ENCODE measurements around the gene KLRD1. TPM values are rescaled to one million over a fixed set of nuclear protein-coding genes. Genes with fewer than 3 reads are reported as not detected.
"Not testable (repeated sequence)": the region's sequence is repeated elsewhere in the genome, so short reads cannot be mapped to it uniquely, and the experiment has no call there.

Gene KLRD1
- total RNA-seq, 1 experiment from 2014 or later, result not detected

DNA sequence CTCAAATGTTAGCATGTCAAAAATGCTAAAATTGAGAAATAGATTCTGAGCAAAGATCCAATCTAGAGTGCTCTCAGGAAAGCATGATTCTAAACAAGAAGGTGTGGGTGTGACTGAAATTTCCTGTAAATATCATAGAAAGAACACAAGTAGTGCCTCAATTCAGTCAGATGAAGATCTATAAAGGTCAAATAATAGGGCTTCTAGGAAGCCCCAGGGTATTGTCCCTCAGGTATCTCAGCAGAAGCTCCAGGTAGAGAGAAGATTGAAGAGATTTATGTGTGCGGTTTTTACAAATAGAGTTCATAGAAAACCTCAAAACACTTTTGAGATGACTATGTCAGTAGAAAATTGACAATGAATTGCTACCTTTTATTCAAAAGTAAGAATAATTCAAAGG, 13.0 kb downstream of the KLRD1 start:
- H4K20me1 ChIP-seq (ENCODE audit: low read length), result no peaks in the 10 kb centered on the region
- BruUV-seq (replicated peaks), result no TSS peak
- intact Hi-C loops (cut with micrococcal nuclease), result no loop called here

DNA sequence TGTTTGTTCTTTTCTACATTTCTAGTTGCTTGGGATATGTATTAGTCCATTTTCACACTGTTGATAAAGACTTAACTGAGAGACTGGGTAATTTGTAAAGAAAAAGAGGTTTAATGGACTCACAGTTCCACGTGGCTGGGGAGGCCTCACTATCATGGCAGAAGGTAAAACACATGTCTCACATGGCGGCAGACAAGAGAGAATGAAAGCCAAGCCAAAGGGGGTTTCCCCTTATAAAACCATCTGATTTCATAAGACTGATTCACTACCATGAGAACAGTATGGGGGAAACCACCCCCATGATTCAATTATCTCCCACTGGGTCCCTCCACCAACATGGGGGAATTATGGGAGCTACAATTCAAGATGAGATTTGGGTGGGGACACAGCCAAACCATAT, 21.0 kb downstream of the KLRD1 start:
- ATAC-seq; H3K4me2 ChIP-seq (ENCODE audit: low read length); H3K79me2 ChIP-seq (ENCODE audit: low read length); CTCF ChIA-PET; H3K9ac ChIP-seq (ENCODE audit: low read length); H2AFZ ChIP-seq (ENCODE audit: low read length); H3F3A ChIP-seq (ENCODE audit: low read length, unreplicated experiment); H3K4me3 ChIP-seq (ENCODE audit: low read length); DNase-seq; H3K36me3 ChIP-seq (ENCODE audit: low read depth, low read length); POLR2A ChIA-PET (ENCODE audit: unreplicated experiment); H3K9me3 ChIP-seq (ENCODE audit: low read length); intact Hi-C loops (cut with micrococcal nuclease); H3K4me1 ChIP-seq (ENCODE audit: insufficient read depth, low read length); H4K20me1 ChIP-seq (ENCODE audit: low read length); BruUV-seq (replicated peaks); H3K27me3 ChIP-seq (ENCODE audit: low read length); H3K9me2 ChIP-seq (replicated peaks; ENCODE audit: low read length); H3K27ac ChIP-seq (ENCODE audit: low read length): not testable (repeated sequence)

More for the DNA sequence above, 13.0 kb downstream of the KLRD1 start:
- Histone ChIP-seq H3K9me3 (ENCODE audit: low read length) (no peaks in the 10 kb centered on the region), H3K4me2 (ENCODE audit: low read length) (no peak overlapping the region), H3K36me3 (ENCODE audit: low read depth, low read length) (no peaks in the 10 kb centered on the region), H3K9me2 (replicated peaks; ENCODE audit: low read length) (no peaks in the 10 kb centered on the region), H3F3A (ENCODE audit: low read length, unreplicated experiment) (no peaks in the 10 kb centered on the region), H3K4me1 (ENCODE audit: insufficient read depth, low read length) (no peaks in the 10 kb centered on the region), H3K27ac (ENCODE audit: low read length) (no peak overlapping the region), H2AFZ (ENCODE audit: low read length) (no peak overlapping the region), H3K79me2 (ENCODE audit: low read length) (no peaks in the 10 kb centered on the region), H3K27me3 (ENCODE audit: low read length) (no peaks in the 10 kb centered on the region), H3K9ac (ENCODE audit: low read length) (no peak overlapping the region), H3K4me3 (ENCODE audit: low read length) (no peak overlapping the region)
- ATAC-seq, result no peak
- TF ChIP-seq, protein P1, sequence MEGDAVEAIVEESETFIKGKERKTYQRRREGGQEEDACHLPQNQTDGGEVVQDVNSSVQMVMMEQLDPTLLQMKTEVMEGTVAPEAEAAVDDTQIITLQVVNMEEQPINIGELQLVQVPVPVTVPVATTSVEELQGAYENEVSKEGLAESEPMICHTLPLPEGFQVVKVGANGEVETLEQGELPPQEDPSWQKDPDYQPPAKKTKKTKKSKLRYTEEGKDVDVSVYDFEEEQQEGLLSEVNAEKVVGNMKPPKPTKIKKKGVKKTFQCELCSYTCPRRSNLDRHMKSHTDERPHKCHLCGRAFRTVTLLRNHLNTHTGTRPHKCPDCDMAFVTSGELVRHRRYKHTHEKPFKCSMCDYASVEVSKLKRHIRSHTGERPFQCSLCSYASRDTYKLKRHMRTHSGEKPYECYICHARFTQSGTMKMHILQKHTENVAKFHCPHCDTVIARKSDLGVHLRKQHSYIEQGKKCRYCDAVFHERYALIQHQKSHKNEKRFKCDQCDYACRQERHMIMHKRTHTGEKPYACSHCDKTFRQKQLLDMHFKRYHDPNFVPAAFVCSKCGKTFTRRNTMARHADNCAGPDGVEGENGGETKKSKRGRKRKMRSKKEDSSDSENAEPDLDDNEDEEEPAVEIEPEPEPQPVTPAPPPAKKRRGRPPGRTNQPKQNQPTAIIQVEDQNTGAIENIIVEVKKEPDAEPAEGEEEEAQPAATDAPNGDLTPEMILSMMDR (conservative IDR thresholded peaks at IDR 0.05; ENCODE audit: low read depth, low read length), result no peak
- TF ChIP-seq EZH2 (IDR thresholded peaks at IDR 0.05; ENCODE audit: low read length, unreplicated experiment) (no peak), EZH2phosphoT487 (IDR thresholded peaks at IDR 0.05; ENCODE audit: borderline replicate concordance, low read length) (no peak)
- POLR2A ChIA-PET (ENCODE audit: unreplicated experiment), result no interaction called here
- CTCF ChIA-PET, result no interaction called here
- no peak for DNase-seq

DNA sequence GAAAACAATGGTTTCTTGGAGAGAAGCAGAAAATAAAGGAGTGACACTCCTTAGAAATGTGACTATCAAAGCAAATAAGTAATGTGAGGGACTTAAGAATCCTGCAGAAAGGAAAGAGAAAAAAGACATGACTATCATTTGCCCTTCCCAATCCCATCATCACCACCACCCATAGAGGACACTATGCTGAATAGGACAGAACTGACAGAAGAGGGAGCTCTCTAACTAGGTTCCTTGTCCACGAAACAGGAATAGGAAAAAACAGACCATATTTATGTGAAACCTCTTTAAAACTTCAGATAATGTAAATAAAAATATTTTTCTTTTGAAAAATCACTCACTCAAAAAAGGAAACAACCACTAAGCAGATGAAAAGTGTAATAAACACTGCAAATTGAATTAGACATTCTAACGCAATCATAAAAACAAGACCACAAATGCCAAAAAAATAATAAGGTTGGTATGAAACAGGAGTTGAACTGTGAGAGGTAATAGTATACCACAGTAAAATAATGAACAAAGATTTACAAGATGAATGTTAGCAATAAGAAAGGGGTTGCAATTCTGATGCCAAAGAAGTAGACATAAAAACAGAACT, 24.1 kb downstream of the KLRD1 start:
- Histone ChIP-seq H3K4me2 (ENCODE audit: low read length) (peak overlapping the region; percentile 21; the same call in 1 of the 2 replicates), H3K9me3 (ENCODE audit: low read length) (no peaks in the 10 kb centered on the region), H3K4me1 (ENCODE audit: insufficient read depth, low read length) (0 out of 2 replicates have a peak, but pooled peaks cover 2% of the 10 kb centered on the region), H3K9me2 (replicated peaks; ENCODE audit: low read length) (no peaks in the 10 kb centered on the region), H3K27ac (ENCODE audit: low read length) (no peak overlapping the region), H3F3A (ENCODE audit: low read length, unreplicated experiment) (no peaks in the 10 kb centered on the region), H3K27me3 (ENCODE audit: low read length) (no peaks in the 10 kb centered on the region), H3K79me2 (ENCODE audit: low read length) (no peaks in the 10 kb centered on the region), H2AFZ (ENCODE audit: low read length) (0 out of 2 replicates have a peak overlapping the region, but pooled peaks have one; percentile 58), H3K36me3 (ENCODE audit: low read depth, low read length) (no peaks in the 10 kb centered on the region), H3K9ac (ENCODE audit: low read length) (no peak overlapping the region), H4K20me1 (ENCODE audit: low read length) (no peaks in the 10 kb centered on the region), H3K4me3 (ENCODE audit: low read length) (no peak overlapping the region)
- ATAC-seq, result peak; percentile 81
- peak; percentile 67 for DNase-seq
- CTCF ChIA-PET, result interaction anchor here (1.0 kb wide), 1 partner anchor 33 kb away, joined by 3 read pairs; no protein-coding TSS in a partner anchor
- BruUV-seq (replicated peaks), result no TSS peak
- intact Hi-C loops (cut with micrococcal nuclease), result loop anchor here (1.0 to 5.0 kb wide), 5 partner anchors 33 to 343 kb away; partner anchors contain the start of gene STYK1
- POLR2A ChIA-PET (ENCODE audit: unreplicated experiment), result no interaction called here
- TF ChIP-seq, protein P1 (conservative IDR thresholded peaks at IDR 0.05; ENCODE audit: low read depth, low read length), result peak; percentile 83
- TF ChIP-seq EZH2 (IDR thresholded peaks at IDR 0.05; ENCODE audit: low read length, unreplicated experiment), result no peak

DNA sequence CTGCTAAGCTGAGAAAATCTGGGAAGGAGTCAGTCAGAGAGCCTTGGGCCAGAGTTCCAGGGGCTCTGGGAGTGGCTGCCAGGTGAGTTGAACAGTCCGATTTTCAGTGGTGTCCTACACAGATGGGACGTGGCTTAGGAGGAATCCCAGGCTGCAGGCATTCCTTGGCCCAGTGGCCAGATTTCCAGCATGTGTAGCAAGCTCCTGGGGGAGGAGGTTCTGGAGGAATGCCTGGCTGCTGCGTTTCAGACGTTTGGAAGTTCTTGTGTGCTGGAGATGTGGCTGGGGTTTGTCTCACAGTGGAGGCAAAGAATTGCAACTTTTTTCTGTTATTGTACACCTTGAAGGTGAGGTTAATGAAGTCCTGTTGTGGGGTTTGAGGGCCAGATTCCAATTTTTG, 28.5 kb downstream of the KLRD1 start:
- H3K79me2 ChIP-seq (ENCODE audit: low read length); H3K9ac ChIP-seq (ENCODE audit: low read length); ATAC-seq; H3K27me3 ChIP-seq (ENCODE audit: low read length); H4K20me1 ChIP-seq (ENCODE audit: low read length); H3K9me3 ChIP-seq (ENCODE audit: low read length); H3K4me3 ChIP-seq (ENCODE audit: low read length); BruUV-seq (replicated peaks); H3F3A ChIP-seq (ENCODE audit: low read length, unreplicated experiment); DNase-seq; intact Hi-C loops (cut with micrococcal nuclease); POLR2A ChIA-PET (ENCODE audit: unreplicated experiment); H3K9me2 ChIP-seq (replicated peaks; ENCODE audit: low read length); H3K36me3 ChIP-seq (ENCODE audit: low read depth, low read length); H2AFZ ChIP-seq (ENCODE audit: low read length); H3K27ac ChIP-seq (ENCODE audit: low read length); CTCF ChIA-PET; H3K4me2 ChIP-seq (ENCODE audit: low read length): not testable (repeated sequence)
- peaks cover 17% of the 10 kb centered on the region for H3K4me1 ChIP-seq (ENCODE audit: insufficient read depth, low read length)

DNA sequence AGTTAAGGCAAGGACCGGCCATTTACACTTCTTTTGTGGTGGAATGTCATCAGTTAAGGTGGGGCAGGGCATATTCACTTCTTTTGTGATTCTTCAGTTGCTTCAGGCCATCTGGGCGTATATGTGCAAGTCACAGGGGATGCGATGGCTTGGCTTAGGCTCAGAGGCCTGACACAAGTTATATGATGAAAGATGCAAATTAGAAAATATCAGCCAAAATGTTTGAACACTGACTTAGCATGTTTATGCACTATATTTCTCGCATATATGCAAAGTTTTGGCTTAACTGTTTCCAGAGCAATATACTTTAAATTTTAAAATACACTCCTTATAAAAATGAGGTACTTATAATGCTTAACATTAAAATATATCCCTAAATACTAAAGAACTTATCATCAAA, 30.8 kb downstream of the KLRD1 start:
- DNase-seq; H3K4me3 ChIP-seq (ENCODE audit: low read length); BruUV-seq (replicated peaks); H3K9ac ChIP-seq (ENCODE audit: low read length); H2AFZ ChIP-seq (ENCODE audit: low read length); H3K9me3 ChIP-seq (ENCODE audit: low read length); H3K9me2 ChIP-seq (replicated peaks; ENCODE audit: low read length); H3K4me2 ChIP-seq (ENCODE audit: low read length); ATAC-seq; H3F3A ChIP-seq (ENCODE audit: low read length, unreplicated experiment); H3K36me3 ChIP-seq (ENCODE audit: low read depth, low read length); H3K27me3 ChIP-seq (ENCODE audit: low read length); H3K27ac ChIP-seq (ENCODE audit: low read length); H4K20me1 ChIP-seq (ENCODE audit: low read length); H3K79me2 ChIP-seq (ENCODE audit: low read length); intact Hi-C loops (cut with micrococcal nuclease); CTCF ChIA-PET: not testable (repeated sequence)
- POLR2A ChIA-PET (ENCODE audit: unreplicated experiment), result interaction anchor here (0.6 kb wide), 1 partner anchor 111 kb away, joined by 4 read pairs; no protein-coding TSS in a partner anchor
- H3K4me1 ChIP-seq (ENCODE audit: insufficient read depth, low read length), result peaks cover 15% of the 10 kb centered on the region
